Measurements from ENCODE around the gene B4GALT1.

DNA sequence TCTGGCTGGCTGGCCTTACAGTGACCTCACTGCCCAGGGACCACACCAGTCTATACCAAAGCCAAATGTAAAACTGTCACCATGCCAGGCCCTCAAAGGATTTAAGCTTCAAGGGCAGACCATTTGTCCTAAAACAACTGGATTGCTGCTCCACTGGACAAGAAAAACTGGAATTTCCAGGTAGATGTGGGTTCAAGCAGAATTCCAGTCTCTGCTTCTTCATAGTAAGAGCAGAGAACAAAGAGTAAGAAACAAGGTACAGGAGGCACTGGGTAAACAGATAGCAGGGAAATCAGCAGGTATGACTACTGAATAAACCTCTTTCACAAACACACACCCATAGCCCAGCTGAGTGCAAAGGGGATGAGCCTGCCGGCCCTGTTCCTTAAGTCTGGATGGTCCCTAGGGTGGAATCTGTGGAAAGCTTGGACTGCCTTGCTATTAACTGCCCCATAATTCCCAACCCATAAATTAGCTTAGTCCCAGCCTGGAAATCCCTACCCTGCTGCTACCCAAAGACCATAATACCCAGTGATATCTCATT, 5.5 kb downstream of the B4GALT1 start:
- TF ChIP-seq POLR2A (IDR thresholded peaks at IDR 0.05): no peak
- TF ChIP-seq, protein P1, sequence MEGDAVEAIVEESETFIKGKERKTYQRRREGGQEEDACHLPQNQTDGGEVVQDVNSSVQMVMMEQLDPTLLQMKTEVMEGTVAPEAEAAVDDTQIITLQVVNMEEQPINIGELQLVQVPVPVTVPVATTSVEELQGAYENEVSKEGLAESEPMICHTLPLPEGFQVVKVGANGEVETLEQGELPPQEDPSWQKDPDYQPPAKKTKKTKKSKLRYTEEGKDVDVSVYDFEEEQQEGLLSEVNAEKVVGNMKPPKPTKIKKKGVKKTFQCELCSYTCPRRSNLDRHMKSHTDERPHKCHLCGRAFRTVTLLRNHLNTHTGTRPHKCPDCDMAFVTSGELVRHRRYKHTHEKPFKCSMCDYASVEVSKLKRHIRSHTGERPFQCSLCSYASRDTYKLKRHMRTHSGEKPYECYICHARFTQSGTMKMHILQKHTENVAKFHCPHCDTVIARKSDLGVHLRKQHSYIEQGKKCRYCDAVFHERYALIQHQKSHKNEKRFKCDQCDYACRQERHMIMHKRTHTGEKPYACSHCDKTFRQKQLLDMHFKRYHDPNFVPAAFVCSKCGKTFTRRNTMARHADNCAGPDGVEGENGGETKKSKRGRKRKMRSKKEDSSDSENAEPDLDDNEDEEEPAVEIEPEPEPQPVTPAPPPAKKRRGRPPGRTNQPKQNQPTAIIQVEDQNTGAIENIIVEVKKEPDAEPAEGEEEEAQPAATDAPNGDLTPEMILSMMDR (IDR thresholded peaks at IDR 0.05): no peak

Measured in breast epithelium (tissue), 3 donors.